ENCODE results near the gene ZGLP1.

The ZGLP1 gene

DNA sequence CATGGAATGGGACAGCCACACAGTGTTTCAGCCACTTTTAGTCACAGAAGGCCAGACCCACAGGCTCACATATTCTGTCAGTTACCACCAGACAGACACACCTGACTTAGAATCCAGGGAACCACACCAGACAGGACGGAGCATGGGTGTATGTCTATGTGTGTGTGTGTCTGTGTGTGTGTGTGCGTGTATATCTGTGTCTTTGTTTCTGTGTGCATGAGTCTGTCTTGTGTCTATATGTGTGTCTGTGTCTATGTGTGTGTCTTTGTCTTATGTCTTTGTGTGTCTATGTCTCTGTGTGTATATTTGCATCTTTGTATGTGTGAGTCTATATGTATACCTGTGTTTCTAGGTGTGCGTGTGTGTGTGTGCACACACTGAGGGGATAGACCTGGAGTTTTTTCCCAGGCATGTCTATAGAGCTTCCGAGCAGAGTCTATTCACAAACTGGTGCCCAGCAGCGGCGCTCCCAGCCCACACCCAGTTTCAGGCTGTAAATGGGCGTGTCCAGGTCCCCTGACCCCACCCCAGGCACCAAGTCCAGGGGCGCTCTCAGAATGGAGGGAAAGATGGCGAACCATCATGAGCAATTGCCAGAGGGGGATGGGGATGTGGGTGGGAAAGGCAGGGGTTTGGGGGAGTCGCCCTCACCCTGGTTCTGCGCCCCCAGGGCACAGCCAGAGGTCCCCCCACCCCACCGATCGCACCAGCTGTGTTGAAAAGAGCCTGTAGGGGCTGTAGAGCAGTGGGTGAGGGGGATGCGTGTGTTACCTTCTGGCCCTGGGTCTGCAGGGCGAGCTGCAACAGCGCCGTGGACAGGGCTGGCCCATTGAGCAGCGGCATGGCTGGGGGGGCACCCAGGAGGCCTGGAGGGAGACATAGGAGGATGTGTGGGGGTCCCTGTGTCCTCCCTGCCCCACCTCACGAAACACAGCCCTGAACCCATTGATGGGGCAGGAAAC lies 12.5 kb upstream of the ZGLP1 start:
- no peak overlapping the region for H3K4me3 ChIP-seq (ENCODE audit: low read depth in 1 of 2, low read length in 2 of 2)
- H3K4me1 ChIP-seq (ENCODE audit: insufficient read depth, low read length), result no peaks in the 10 kb centered on the region
- peaks cover 53% of the 10 kb centered on the region for H3K36me3 ChIP-seq (ENCODE audit: insufficient read depth, low read length)
- no peak overlapping the region for H3K27ac ChIP-seq (ENCODE audit: low read depth, low read length)
- no peaks in the 10 kb centered on the region for H3K27me3 ChIP-seq (ENCODE audit: control insufficient read depth in 1 of 2, insufficient read depth in 2 of 2, low read length in 2 of 2)
- no peak overlapping the region for H3K9ac ChIP-seq (ENCODE audit: low read length)
- no peaks in the 10 kb centered on the region for H3K9me3 ChIP-seq (ENCODE audit: low read length)

DNA sequence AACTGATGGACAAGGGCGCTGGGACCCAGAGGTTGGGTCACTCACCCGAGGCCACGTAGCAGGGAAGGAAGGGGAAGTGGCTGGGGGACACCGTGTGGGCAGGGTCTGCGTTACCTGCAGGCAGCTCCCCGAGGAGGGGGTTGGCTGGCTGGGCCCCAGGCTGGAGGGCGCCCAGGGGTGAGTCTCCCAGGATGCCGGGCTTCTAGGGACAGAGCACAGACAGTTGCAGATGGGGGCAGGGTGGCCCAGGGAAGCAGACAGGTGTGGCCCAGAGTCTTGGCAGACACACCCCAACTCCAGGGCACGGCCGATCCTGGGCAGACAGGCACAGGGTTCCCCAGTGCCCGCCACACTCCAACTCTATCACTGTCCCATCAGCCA lies 11.8 kb upstream of the ZGLP1 start:
- no peak overlapping the region for H3K9ac ChIP-seq (ENCODE audit: low read length)
- H3K4me3 ChIP-seq (ENCODE audit: low read depth in 1 of 2, low read length in 2 of 2), result no peak overlapping the region
- H3K27me3 ChIP-seq (ENCODE audit: control insufficient read depth in 1 of 2, insufficient read depth in 2 of 2, low read length in 2 of 2), result no peaks in the 10 kb centered on the region
- H3K27ac ChIP-seq (ENCODE audit: low read depth, low read length), result no peak overlapping the region
- H3K4me1 ChIP-seq (ENCODE audit: insufficient read depth, low read length), result no peaks in the 10 kb centered on the region
- no peaks in the 10 kb centered on the region for H3K9me3 ChIP-seq (ENCODE audit: low read length)
- peaks cover 50% of the 10 kb centered on the region for H3K36me3 ChIP-seq (ENCODE audit: insufficient read depth, low read length)

DNA sequence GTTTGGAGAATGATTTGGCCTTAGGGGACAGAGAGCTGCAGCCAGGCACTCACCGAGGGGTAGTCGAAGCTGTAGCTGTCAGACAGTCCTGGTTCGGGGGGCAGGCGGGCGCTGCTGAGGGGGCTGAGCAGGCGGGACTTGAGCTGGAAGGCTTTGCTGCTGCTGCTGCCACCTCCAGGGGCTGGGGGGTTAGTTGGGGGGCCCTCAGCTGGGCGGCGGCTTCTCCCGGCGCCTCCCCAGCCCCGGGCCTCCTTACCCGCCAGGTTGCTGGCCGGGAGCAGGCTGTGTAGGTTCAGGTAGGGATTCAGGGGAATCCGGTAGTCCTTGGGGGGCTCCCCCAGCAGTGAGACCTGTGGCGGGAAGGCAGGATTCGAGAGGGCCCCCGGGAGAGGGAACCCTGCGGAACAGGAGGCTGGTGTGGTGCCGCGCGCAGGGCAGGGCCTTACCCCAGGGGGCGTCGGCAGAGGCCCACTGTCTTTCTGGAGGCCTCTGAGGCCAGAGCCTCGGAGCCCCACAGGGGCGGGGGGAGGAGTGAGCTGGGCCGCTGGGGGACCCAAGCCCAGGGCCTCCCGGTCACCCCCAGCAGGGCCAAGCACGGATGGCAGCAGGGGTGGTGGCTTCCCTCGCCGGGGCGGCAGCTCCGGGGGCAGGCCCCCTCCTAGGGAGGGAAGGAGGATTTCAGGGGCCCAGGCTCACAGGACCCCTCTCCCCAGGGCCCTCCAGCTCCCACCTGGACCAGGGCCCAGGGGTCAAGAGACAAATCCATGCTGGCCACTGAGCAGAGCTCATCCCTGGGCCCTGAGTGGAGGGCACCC lies 11.2 kb upstream of the ZGLP1 start:
- Histone ChIP-seq H3K36me3 (ENCODE audit: insufficient read depth, low read length) (peaks cover 50% of the 10 kb centered on the region), H3K9ac (ENCODE audit: low read length) (no peak overlapping the region), H3K4me1 (ENCODE audit: insufficient read depth, low read length) (peaks cover 6% of the 10 kb centered on the region), H3K27ac (ENCODE audit: low read depth, low read length) (no peak overlapping the region), H3K9me3 (ENCODE audit: low read length) (no peaks in the 10 kb centered on the region), H3K4me3 (ENCODE audit: low read depth in 1 of 2, low read length in 2 of 2) (no peak overlapping the region), H3K27me3 (ENCODE audit: control insufficient read depth in 1 of 2, insufficient read depth in 2 of 2, low read length in 2 of 2) (no peaks in the 10 kb centered on the region)

GRCh38 chr19:10318807-10319682 lies 9.4 kb upstream of the ZGLP1 start:
- Histone ChIP-seq H3K36me3 (ENCODE audit: insufficient read depth, low read length) (peaks cover 44% of the 10 kb centered on the region), H3K9me3 (ENCODE audit: low read length) (no peaks in the 10 kb centered on the region), H3K27me3 (ENCODE audit: control insufficient read depth in 1 of 2, insufficient read depth in 2 of 2, low read length in 2 of 2) (no peaks in the 10 kb centered on the region), H3K27ac (ENCODE audit: low read depth, low read length) (no peak overlapping the region), H3K9ac (ENCODE audit: low read length) (no peak overlapping the region), H3K4me1 (ENCODE audit: insufficient read depth, low read length) (peaks cover 13% of the 10 kb centered on the region), H3K4me3 (ENCODE audit: low read depth in 1 of 2, low read length in 2 of 2) (no peak overlapping the region)

GRCh38 chr19:10317857-10318462 lies 8.3 kb upstream of the ZGLP1 start:
- peaks cover 13% of the 10 kb centered on the region for H3K4me1 ChIP-seq (ENCODE audit: insufficient read depth, low read length)
- no peaks in the 10 kb centered on the region for H3K27me3 ChIP-seq (ENCODE audit: control insufficient read depth in 1 of 2, insufficient read depth in 2 of 2, low read length in 2 of 2)
- peaks cover 38% of the 10 kb centered on the region for H3K36me3 ChIP-seq (ENCODE audit: insufficient read depth, low read length)
- H3K27ac ChIP-seq (ENCODE audit: low read depth, low read length), result no peak overlapping the region
- no peaks in the 10 kb centered on the region for H3K9me3 ChIP-seq (ENCODE audit: low read length)
- H3K4me3 ChIP-seq (ENCODE audit: low read depth in 1 of 2, low read length in 2 of 2), result no peak overlapping the region
- no peak overlapping the region for H3K9ac ChIP-seq (ENCODE audit: low read length)

DNA sequence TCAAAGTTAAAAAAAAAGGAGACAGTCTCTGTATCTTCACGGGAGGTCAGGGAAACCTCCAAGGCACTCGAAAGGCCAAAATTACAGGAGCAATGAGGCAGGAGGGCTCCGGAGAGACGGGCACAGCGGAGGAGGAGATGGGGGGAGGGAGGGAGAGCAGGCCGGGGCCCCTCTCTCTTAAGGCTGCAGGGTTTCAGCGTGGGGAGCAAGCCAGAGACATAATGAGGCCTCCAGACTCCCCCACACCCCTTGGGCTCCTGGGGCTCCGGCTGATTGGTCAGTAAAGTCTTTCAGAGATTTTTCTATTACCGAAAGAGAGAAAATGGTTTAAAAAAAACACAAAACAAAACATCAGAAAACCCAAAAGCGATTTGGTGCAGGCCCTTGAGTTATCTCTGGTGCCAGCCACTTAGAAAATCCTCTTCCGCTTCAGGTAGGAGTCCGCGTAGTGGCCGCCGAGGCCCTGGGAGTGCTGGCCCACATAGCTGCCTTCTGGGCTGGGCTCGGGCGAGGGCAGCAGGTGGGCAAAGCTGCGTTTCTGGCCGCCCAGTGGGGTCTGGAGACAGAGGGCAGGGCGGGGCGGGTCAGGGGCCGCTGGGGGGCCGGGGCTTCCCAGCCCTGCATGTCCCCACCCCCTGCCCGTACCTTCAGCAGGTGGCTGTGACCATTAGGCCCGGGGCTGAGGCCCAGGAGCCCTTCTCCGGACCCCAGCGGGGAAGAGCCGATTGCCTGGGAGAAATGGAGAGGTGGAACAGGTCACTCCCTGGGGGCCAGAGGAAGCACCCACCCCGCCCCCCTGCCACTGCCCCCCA lies 7.6 kb upstream of the ZGLP1 start:
- H3K9me3 ChIP-seq (ENCODE audit: low read length), result no peaks in the 10 kb centered on the region
- no peak overlapping the region for H3K9ac ChIP-seq (ENCODE audit: low read length)
- H3K4me3 ChIP-seq (ENCODE audit: low read depth in 1 of 2, low read length in 2 of 2), result no peak overlapping the region
- H3K27me3 ChIP-seq (ENCODE audit: control insufficient read depth in 1 of 2, insufficient read depth in 2 of 2, low read length in 2 of 2), result no peaks in the 10 kb centered on the region
- peaks cover 31% of the 10 kb centered on the region for H3K36me3 ChIP-seq (ENCODE audit: insufficient read depth, low read length)
- H3K27ac ChIP-seq (ENCODE audit: low read depth, low read length), result no peak overlapping the region
- H3K4me1 ChIP-seq (ENCODE audit: insufficient read depth, low read length), result peaks cover 13% of the 10 kb centered on the region

DNA sequence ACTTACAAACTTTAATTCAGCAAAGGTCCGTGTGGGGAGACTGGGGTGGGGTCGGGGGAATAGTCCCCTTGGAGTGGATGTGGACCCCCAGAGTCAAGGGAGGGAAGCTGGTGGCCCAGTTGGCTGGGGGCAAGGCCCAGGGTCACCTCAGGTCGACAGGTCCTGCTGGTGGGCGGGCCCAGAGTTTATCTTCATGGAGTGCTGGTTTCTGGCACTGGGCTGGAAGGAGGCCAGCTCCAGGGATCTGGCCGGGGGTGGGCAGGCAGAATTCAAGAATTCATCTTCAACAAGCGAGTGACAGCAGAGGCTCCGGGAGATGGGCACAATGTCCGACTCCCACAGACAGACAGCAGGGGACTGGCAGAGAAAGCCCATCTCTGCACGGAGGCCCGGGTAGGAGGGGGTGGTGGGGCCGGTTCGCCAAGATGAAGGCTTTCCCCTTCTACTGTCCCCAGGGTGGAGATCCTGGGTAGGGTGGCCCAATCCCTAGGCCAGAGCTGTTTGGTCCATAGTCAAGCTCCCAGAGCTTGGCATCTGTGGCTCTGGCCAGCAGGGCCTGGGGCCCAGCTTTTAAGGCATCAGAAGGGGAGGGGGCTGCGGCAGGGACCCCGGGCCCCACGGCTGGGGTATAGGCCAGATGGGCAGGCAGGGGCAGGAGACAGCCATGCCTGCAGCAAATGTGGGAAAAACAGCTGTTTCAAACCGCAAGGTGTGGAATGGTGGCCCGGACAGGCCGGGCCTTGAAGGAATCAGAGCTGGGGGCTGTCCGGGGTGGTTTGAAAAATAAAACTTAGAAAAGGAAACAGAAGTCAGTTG lies 6.8 kb upstream of the ZGLP1 start:
- H3K36me3 ChIP-seq (ENCODE audit: insufficient read depth, low read length), result peaks cover 23% of the 10 kb centered on the region
- H3K9me3 ChIP-seq (ENCODE audit: low read length), result no peaks in the 10 kb centered on the region
- peaks cover 13% of the 10 kb centered on the region for H3K4me1 ChIP-seq (ENCODE audit: insufficient read depth, low read length)
- peak overlapping the region in 1 of 2 donors; percentile 77 for H3K4me3 ChIP-seq (ENCODE audit: low read depth in 1 of 2, low read length in 2 of 2)
- H3K27me3 ChIP-seq (ENCODE audit: control insufficient read depth in 1 of 2, insufficient read depth in 2 of 2, low read length in 2 of 2), result no peaks in the 10 kb centered on the region
- H3K27ac ChIP-seq (ENCODE audit: low read depth, low read length), result peak overlapping the region; percentile 68
- H3K9ac ChIP-seq (ENCODE audit: low read length), result no peak overlapping the region

- H3K4me1 ChIP-seq (ENCODE audit: insufficient read depth, low read length), result peaks cover 13% of the 10 kb centered on the region
- peak within 1 kb of the TSS; percentile 68 for H3K27ac ChIP-seq (ENCODE audit: low read depth, low read length)
- peak within 1 kb of the TSS; percentile 53 for H3K9ac ChIP-seq (ENCODE audit: low read length)
- peak within 1 kb of the TSS; percentile 77 to 95 for H3K4me3 ChIP-seq (ENCODE audit: low read depth in 1 of 2, low read length in 2 of 2)
- no peaks in the 10 kb centered on the region for H3K27me3 ChIP-seq (ENCODE audit: control insufficient read depth in 1 of 2, insufficient read depth in 2 of 2, low read length in 2 of 2)
- H3K9me3 ChIP-seq (ENCODE audit: low read length), result no peaks in the 10 kb centered on the region
- peaks cover 23% of the 10 kb centered on the region for H3K36me3 ChIP-seq (ENCODE audit: insufficient read depth, low read length)
These were observed 6.0 kb upstream of the ZGLP1 start, which contains the start of gene FDX2 for GRCh38 chr19:10315335-10316214. Gene FDX2 (minus strand): TSS chr19:10316015. CDS start chr19:10315996, 19 bp downstream.

DNA sequence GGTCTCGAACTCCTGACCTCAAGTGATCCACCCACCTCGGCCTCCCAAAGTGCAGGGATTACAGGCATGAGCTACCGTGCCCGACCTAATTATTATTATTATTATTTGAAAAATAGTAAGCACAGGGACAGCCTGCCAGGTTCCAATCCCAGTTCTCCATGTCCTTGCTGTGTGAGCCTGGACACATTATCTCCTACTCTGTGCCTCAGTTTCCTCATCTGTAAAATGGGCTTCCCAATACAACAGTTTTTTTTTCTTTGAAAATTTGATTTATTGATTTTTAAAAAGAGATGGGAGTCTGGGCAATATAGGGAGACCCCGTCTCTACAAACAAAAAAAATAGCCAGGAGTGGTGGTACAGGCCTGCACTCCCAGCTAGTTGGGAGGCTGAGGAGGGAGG lies 3.3 kb downstream of the ZGLP1 start:
- Histone ChIP-seq H3K9ac (ENCODE audit: low read length) (no peak overlapping the region), H3K9me3 (ENCODE audit: low read length) (no peaks in the 10 kb centered on the region), H3K27me3 (ENCODE audit: control insufficient read depth in 1 of 2, insufficient read depth in 2 of 2, low read length in 2 of 2) (peaks cover 0 to 1% of the 10 kb centered on the region in 2 donors), H3K4me1 (ENCODE audit: insufficient read depth, low read length) (no peaks in the 10 kb centered on the region), H3K36me3 (ENCODE audit: insufficient read depth, low read length) (peaks cover 11% of the 10 kb centered on the region), H3K4me3 (ENCODE audit: low read depth in 1 of 2, low read length in 2 of 2) (no peak overlapping the region), H3K27ac (ENCODE audit: low read depth, low read length) (no peak overlapping the region)
